ENCODE results near the gene ACSF3.
"Not testable (repeated sequence)": the region's sequence is repeated elsewhere in the genome, so short reads cannot be mapped to it uniquely, and the experiment has no call there.

Gene ACSF3

DNA sequence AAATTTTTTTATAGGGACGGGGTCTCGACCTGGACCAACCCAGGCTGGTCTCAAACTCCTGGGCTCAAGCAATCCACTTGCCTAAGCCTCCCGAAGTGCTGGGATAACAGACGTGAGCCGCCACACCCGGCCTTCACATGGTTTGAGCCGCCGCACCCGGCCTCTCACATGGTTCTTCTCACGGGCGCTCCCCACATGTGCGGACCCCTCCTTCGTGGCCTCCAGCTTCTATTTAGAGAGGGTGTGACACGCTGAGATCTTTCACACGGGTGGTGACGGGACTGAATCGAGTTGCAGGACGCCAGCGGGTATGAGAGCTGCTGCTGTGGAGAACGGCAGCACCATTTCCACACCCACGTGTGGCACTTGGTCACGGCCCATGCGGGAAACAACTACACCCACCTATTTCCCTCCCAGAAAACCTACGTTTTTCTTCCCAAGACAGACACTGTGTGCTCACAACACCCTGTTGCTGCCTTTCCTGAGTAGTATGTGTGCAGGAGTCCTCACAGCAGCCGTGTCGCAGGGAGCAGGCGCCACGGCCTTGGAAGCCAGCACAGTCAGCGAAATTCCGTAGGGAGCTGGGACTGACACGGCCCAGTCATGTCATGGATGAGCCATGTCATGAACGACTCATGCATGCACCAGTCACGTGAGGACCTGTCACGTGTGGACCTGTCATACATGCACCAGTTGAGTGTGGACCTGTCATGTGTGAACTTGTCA lies 20.1 kb upstream of the ACSF3 start:
- DNase-seq (ENCODE audit: low read depth): no peak

- not testable (repeated sequence) for DNase-seq (ENCODE audit: low read depth)
Observed at GRCh38 chr16:89074072-89074674, 19.5 kb upstream of the ACSF3 start.

DNA sequence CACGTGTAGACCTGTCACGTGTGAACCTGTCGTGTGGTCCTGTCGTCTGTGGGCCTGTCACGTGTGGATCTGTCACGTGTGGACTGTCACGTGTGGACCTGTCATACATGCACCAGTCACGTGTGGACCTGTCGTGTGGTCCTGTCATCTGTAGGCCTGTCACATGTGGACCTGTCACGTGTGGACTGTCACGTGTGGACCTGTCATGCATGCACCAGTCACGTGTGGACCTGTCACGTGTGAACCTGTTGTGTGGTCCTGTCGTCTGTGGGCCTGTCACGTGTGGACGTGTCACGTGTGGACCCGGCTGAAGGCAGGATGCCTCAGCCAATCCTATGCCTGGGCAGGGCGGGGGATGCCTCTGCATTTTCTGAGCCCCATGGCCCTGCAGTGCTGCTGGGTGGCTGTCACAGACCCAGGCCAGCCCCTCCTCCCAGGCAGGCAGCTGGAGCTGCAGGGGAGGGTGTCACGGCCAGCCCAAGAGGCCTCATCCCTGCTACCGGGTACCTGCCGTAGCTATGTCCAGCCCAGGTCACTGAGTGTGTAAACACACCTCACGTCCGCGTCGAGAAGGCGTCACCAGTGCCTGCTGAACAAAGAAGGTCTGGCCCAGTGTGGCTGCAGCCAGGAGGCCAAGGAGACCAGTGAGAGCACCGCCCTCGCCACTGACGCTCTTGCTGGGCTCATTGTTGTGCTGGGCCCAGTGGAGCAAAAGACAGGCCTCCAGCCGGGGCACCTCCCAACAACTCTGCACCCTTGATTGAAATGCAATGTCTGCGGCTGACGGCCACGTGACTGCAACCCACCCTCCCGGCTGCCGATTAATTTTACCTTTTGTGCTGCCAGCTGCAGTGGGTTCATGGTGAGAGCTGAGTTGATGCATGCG lies 18.6 kb upstream of the ACSF3 start:
- no peak for DNase-seq (ENCODE audit: low read depth)

DNA sequence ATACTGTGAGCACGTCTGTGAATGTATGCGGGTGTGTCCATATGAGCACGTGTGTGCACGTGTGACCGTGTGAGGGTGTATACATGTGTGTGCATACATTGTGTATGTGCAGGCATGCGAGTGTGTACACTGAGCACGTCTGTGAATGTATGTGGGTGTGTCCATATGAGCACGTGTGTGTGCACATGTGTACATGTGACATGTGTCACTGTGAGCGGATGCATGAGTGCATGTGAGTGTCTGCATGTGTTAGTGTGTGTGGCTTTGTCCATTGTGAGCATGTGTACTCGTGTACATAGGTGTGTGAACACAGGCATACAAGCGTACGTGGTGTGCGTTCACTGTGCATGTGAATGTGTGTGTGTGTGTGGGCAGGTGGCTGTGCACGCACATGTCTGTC lies 17.5 kb upstream of the ACSF3 start:
- DNase-seq (ENCODE audit: low read depth): no peak

DNA sequence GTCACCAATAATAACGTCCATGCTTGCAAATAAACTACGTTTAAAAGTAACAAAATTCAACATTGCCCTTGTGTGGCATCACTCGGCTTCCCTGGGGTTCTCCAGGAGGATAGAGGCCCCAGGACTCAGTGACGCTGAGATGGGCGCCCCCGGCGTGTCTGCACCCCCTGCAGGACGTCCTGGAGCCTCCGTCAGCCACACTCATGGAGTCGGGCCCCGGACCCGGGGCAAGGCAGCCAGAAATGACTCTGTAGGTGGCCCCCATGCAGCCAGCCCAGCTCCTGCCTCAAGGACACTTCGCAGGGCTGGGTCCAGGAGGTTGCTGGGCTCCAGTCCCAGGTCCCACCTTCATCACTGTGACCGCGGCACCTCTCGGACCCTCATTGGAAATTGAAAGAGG lies 16.6 kb upstream of the ACSF3 start:
- no peak for DNase-seq (ENCODE audit: low read depth)

- DNase-seq (ENCODE audit: low read depth): no peak
Observed at GRCh38 chr16:89078172-89078571, 15.5 kb upstream of the ACSF3 start.

DNA sequence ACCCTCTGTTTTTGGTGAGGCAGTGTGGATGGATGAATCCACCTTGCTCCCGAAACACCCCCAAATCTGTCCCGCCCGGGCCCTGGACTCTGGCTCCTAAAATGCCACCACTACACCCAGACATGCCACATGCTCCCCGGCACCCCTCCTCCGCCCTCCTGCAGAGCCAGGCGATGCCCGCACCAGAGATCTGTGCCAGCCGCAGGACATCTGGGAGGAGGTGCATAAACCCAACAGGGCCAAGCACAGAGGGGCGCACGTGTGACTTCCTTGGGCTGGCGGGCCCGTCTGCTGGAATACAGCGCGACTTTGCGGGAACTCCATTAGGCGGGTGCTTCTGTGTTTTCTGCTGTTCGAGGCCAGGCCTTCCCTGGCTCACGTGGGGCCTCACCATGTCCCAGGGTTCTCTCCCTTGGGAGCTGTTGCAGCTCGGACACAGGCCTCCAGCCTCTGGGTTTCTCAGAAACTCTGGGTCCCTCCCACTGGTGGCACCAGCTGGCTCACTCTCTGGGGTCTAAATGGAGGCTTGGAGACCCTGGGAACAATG lies 14.1 kb upstream of the ACSF3 start:
- DNase-seq (ENCODE audit: low read depth): no peak

- no peak for DNase-seq (ENCODE audit: low read depth)
Observed at GRCh38 chr16:89080196-89080853, 13.3 kb upstream of the ACSF3 start.

DNA sequence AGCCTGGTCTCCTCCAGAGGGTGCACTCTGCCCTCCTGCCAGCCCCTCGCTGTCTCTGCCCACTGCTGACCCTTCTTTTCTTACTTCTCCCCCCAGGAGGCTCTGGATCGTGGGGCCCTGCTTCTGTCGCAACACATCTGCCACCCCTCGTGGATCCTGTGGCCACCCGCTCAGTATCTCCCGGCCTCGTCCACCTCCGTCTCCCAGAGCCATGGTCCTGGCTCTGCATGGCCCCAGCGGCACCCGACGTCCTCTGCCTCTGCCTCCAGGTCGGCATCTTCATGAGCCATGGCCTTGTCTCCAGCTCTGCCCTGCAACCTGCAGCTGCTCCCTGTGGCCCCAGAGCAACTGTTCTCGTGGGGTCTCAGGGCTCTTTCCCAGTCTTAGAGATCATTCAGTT lies 12.1 kb upstream of the ACSF3 start:
- no peak for DNase-seq (ENCODE audit: low read depth)

- DNase-seq (ENCODE audit: low read depth): no peak
Observed at GRCh38 chr16:89084411-89084810, 9.2 kb upstream of the ACSF3 start.

DNA sequence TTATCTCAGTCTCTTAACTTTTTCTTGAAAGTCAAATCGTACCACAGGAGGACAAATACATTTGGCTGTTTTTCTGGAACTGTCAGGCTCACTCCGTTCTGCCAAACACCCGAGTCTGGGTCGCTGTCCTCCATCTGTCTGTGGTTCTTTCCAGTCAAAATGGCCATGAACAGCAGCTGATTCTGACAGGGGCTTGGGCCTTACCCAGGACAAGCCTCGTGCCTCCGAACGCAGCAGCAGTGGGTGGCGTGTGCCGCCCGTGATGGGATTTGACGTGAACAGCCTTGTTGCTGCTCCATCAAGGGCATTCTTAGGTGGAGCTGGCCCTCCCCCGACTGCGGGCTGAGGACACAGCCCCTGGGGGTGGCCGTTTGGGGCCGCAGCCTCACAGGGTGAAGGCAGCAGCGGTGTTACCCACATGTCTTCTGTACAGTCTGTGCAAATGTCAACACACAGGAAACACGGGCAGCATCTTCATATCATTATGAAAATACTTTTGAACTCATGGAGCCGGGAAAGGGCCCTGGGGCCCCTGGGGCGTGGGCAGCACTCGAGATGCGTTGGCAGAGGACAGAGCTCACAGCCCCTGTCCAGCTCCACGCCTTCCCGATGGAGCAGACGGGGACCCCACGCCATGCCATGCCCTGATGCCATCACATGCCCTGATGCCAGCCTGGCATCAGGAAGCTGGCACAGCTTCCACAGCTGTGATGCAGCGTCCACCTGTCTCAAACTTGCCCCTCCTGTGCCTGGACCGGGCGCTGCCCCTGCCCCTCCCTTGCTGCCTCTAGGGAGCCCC lies 8.6 kb upstream of the ACSF3 start:
- no peak for DNase-seq (ENCODE audit: low read depth)

DNA sequence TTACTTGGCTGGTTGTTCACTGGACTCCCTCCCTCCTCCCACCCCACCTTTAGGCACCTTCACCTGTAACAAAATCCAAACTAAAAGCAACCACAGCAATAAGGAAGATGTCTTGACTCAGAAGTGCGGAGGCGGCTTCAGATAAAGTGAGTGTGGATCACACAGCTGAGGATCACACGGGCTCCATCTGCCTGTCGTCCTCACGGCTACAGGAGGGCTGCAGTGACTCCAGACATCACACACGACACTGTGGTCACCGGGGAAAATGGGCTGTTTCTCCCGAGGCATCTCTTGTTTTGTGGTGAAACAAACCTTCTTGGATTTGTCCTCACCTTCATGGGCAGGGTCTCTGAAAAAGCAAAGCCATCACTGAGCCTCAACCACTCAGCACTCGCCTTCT lies 7.9 kb upstream of the ACSF3 start:
- no peak for DNase-seq (ENCODE audit: low read depth)

GRCh38 chr16:89087922-89088497 lies 5.6 kb upstream of the ACSF3 start:
- no peak for DNase-seq (ENCODE audit: low read depth)

GRCh38 chr16:89089120-89089519 lies 4.5 kb upstream of the ACSF3 start:
- no peak for DNase-seq (ENCODE audit: low read depth)

GRCh38 chr16:89090182-89090630 lies 3.4 kb upstream of the ACSF3 start:
- DNase-seq (ENCODE audit: low read depth): no peak

DNA sequence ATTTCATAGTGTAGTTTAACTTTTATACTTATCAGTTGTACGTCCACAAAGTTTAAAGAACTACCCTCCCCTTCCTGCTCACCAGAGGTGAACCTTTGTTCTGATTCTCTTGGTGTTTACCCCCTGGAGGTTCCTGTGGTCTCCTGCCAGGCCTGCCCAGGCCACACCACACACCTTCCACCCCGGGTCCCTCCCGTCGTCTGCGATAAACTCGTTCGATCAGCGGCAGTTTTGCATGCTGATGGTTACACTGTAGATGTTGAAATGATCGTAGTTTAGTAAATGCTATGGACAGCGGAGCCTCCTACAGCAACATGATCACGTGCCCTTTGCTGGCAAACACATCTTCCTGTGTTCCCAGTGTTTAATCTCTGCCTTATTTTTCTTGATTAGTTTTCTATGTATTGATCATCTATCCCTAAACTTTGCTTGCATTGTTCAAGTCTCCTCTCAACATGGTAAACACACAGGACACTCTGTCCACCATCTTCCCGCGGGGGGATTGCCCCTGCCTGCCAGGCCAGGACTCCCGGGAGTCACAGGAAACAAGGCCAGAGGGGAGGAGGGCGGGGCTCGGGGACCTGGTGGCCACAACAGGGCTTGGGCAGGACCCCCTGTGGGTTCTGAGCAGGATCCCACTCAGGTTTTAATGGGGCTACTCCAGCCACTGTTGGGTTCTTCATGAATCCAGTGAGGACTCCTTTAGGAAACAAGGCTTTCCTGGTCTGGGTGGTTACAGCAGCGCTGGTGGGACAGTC lies 2.8 kb upstream of the ACSF3 start:
- DNase-seq (ENCODE audit: low read depth): no peak

DNA sequence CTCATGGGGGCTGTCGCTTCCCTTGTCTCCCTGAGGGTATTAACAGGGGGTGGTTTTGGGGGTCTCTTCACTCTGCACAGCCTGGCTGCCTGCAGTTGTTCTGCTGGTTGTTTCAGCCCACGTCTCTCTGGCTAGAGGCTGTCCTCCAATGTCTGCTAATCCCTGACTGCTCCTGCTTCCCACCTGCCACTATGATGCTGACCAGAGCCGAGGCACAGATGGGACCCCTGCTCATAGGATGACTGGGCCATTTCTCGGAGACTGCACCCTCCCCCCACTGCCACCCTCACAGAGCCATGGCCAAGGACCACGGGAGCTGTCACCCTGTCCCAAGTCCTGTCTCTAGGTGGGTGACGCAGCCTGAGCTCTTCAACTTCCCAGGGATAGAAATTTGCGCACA lies 1.6 kb upstream of the ACSF3 start:
- DNase-seq (ENCODE audit: low read depth): no peak

GRCh38 chr16:89093252-89093601 lies 425 bp upstream of the ACSF3 start:
- not testable (repeated sequence) for DNase-seq (ENCODE audit: low read depth)

DNA sequence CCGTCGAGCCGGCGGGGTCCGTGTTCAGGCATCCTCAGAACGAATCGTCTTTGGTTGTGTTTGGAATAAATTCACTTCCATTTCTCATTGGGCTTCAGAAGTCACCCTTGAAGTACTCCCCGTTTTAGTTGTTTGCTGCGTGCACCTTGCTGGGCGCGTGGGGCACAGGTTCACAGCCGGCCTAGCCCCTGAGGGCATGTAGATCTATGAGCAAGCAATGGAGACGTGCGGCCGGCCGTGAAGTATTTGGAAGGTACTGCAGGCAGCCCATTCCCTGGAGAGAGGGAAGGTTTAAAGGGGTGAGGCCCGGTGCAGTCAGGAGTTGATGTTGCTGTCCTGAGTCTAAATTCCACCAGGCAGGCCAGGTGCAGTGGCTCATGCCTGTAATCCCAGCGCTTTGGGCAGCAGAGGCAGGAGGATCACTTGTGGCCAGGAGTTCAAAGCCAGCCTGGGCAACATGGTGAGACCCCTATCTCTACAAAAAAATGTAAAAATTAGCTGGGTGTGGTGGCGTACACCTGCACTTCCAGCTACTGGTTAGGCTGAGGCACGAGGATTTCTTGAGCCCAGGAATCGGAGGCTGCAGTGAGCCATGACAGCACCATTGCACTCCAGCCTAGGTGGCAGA lies 714 bp downstream of the ACSF3 start:
- DNase-seq (ENCODE audit: low read depth): no peak

DNA sequence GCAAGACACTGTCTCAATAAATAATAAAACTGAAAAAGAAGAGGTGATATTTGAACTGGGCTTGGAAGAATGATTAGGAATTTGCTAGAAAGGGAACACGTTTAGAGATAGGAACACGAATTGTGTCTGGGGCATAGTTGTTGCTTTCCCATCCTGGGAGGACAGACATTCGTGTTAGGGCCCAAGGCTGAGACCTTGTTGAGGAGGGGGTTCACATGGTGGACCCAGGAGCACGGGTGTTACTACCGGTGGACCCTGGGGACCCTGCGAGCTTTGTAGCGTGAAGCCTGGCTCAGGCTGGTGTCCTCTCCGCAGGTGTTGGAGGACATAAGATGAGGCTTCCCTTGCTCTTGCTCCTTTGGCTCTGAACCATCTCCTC lies 1.2 kb downstream of the ACSF3 start:
- DNase-seq (ENCODE audit: low read depth): no peak

Measured in activated gamma-delta T cell treated with anti-CD3 and anti-CD28 coated beads, Interleukin-2, amount 50 U/mL, for 16 hours (primary cell).